HCT116 (cell line): ENCODE results near the gene LRRC4. TPM values are rescaled to one million over a fixed set of nuclear protein-coding genes. Genes with fewer than 3 reads are reported as not detected.

Experiments
- ATAC-seq: fragments of 200-7000 bp; cut with Tn5 transposase; 2 replicates; pipeline ENCODE4 v1.9.1; 2020; ENCODE audit warnings: mild to moderate bottlenecking, moderate library complexity
- BruUV-seq: library from RNA; stranded (reverse); fragments of 400-500 nt; replicated peaks from 2 replicates; lab custom pipeline; 2021; lab: Mats Ljungman, UMichigan
- CTCF ChIA-PET: fragments of 300-600 bp; sonication (Branson Sonifier 250); formaldehyde crosslinking; loops from one replicate; lab custom pipeline; 2021; ENCODE audit warnings: antibody characterized with exemption; lab: Charles Lee
- POLR2A ChIA-PET: fragments of 300-600, 350-600 bp; sonication (Branson Sonifier 250); formaldehyde crosslinking; loops from one replicate; lab custom pipeline; 2021; ENCODE audit warnings: antibody characterized with exemption; lab: Charles Lee
- RAD21 ChIA-PET, 2 experiments: fragments of 300-600 bp; sonication (Branson Sonifier 250); formaldehyde crosslinking; loops; one replicate each; lab custom pipeline; 2023; ENCODE audit warnings: low total read pairs in 2 of 2; ENCODE audit not compliant: uncharacterized antibody in 2 of 2, unreplicated experiment in 2 of 2, low non-redundant PET in 1 of 2; lab: Charles Lee
- DNase-seq: peaks from one replicate; pipeline ENCODE4 v3.0.0-alpha.2; 2010; ENCODE audit warnings: low read depth, low spot score
- H2AFZ ChIP-seq: fragments of 200-600 bp; shearing (Covaris generic), sonication (generic); 2 replicates; pipeline ENCODE4 v1.6.1; 2017; ENCODE audit warnings: low read depth, mixed run types, mixed read lengths, antibody characterized with exemption, low read length; ENCODE audit not compliant: poor library complexity, severe bottlenecking
- H3K27ac ChIP-seq: 2 replicates; pipeline ENCODE4 v1.5.1; 2012; ENCODE audit warnings: low read depth, low read length
- H3K27me3 ChIP-seq: fragments of 200-600 bp; sonication (generic); 2 replicates; pipeline ENCODE4 v1.6.1; 2016; ENCODE audit warnings: mixed run types, low read length, mixed read lengths; ENCODE audit not compliant: insufficient read depth
- H3K36me3 ChIP-seq, 2 experiments: fragments of 200-500 bp in 1 of 2; fragments of 200-600 bp in 1 of 2; sonication (Bioruptor generic) in 1 of 2; sonication (generic) in 1 of 2; 2 replicates each; pipeline versions ENCODE4 v1.5.1 to v1.6.1; 2014 to 2016; ENCODE audit warnings: low read length in 2 of 2, inconsistent platforms in 1 of 2, mixed read lengths in 1 of 2, mixed run types in 1 of 2; ENCODE audit not compliant: insufficient read depth in 2 of 2, control insufficient read depth in 1 of 2
- H3K4me1 ChIP-seq, 2 experiments: fragments of 200-600 bp in 1 of 2; sonication (generic) in 1 of 2; 2 replicates each; pipeline versions ENCODE4 v1.5.1 to v1.6.1; 2012 to 2017; ENCODE audit warnings: low read length in 2 of 2, inconsistent platforms in 1 of 2, mild to moderate bottlenecking in 1 of 2, mixed read lengths in 1 of 2, mixed run types in 1 of 2, moderate library complexity in 1 of 2; ENCODE audit not compliant: insufficient read depth in 2 of 2, control insufficient read depth in 1 of 2
- H3K4me2 ChIP-seq: fragments of 200-600 bp; sonication (generic); 2 replicates; pipeline ENCODE4 v1.6.1; 2017; ENCODE audit warnings: mixed run types, low read length, mixed read lengths
- H3K4me3 ChIP-seq, 2 experiments: fragments of 200-600 bp in 1 of 2; sonication (generic) in 1 of 2; replicated peaks in 1 of 2; 2 replicates each; pipeline ENCODE4 v1.5.1; 2011 to 2016; ENCODE audit warnings: low read length in 2 of 2, control low read depth in 1 of 2, low read depth in 1 of 2, mild to moderate bottlenecking in 1 of 2, mixed read lengths in 1 of 2, mixed run types in 1 of 2
- H3K79me2 ChIP-seq: fragments of 200-600 bp; sonication (generic); 2 replicates; pipeline ENCODE4 v1.6.1; 2017; ENCODE audit warnings: mild to moderate bottlenecking, mixed run types, low read length, moderate library complexity, mixed read lengths; ENCODE audit not compliant: insufficient read depth
- H3K9ac ChIP-seq: fragments of 200-600 bp; sonication (generic); 2 replicates; pipeline ENCODE4 v1.6.1; 2016; ENCODE audit warnings: low read length, mixed read lengths
- H3K9me2 ChIP-seq: fragments of 200-600 bp; sonication (generic), shearing (Covaris generic); 2 replicates; pipeline ENCODE4 v1.6.1; 2017; ENCODE audit warnings: mixed run types, mild to moderate bottlenecking, moderate library complexity; ENCODE audit not compliant: insufficient read depth
- H3K9me3 ChIP-seq, 2 experiments: fragments of 200-500 bp in 1 of 2; fragments of 200-600 bp in 1 of 2; sonication (Bioruptor generic) in 1 of 2; sonication (generic) in 1 of 2; 2 replicates each; pipeline ENCODE4 v1.6.1; 2014 to 2017; ENCODE audit warnings: low read length in 2 of 2, mixed read lengths in 2 of 2, inconsistent platforms in 1 of 2, low read depth in 1 of 2, mild to moderate bottlenecking in 1 of 2, mixed run types in 1 of 2, moderate library complexity in 1 of 2; ENCODE audit not compliant: control insufficient read depth in 1 of 2, insufficient read depth in 1 of 2
- H4K20me1 ChIP-seq: fragments of 200-600 bp; sonication (generic), shearing (Covaris generic); 2 replicates; pipeline ENCODE4 v1.6.1; 2017; ENCODE audit warnings: mixed run types, mild to moderate bottlenecking, moderate library complexity; ENCODE audit not compliant: insufficient read depth
- CBX3 ChIP-seq: IDR thresholded peaks from 2 replicates; pipeline ENCODE4 v1.6.1; 2012; ENCODE audit warnings: low read depth
- CEBPB ChIP-seq: IDR thresholded peaks from 2 replicates; pipeline ENCODE4 v1.6.1; 2012; ENCODE audit warnings: low read depth
- EZH2 ChIP-seq: fragments of 200-600 bp; sonication (generic); IDR thresholded peaks from 2 replicates; pipeline ENCODE4 v1.6.1; 2017; ENCODE audit warnings: antibody characterized with exemption, mixed run types
- EZH2phosphoT487 ChIP-seq: fragments of 200-600 bp; IDR thresholded peaks from 2 replicates; pipeline ENCODE4 v1.6.1; 2018; ENCODE audit warnings: antibody characterized with exemption, borderline replicate concordance
- FOSL1 ChIP-seq: IDR thresholded peaks from 2 replicates; pipeline ENCODE4 v1.6.1; 2012; ENCODE audit warnings: low read depth
- JUND ChIP-seq: IDR thresholded peaks from 2 replicates; pipeline ENCODE4 v1.6.1; 2012
- POLR2A ChIP-seq: IDR thresholded peaks from 2 replicates; pipeline ENCODE4 v1.7.0; 2011; ENCODE audit warnings: borderline replicate concordance; ENCODE audit not compliant: insufficient read depth, insufficient read length; ENCODE audit errors: extremely low read depth
- POLR2AphosphoS5 ChIP-seq: IDR thresholded peaks from 2 replicates; pipeline ENCODE4 v1.6.1; 2011; ENCODE audit warnings: mild to moderate bottlenecking, low read depth, low read length, moderate library complexity
- SIN3A ChIP-seq: IDR thresholded peaks from 2 replicates; pipeline ENCODE4 v1.6.1; 2012; ENCODE audit warnings: low read depth
- ZFX ChIP-seq: fragments of 450-650 bp; IDR thresholded peaks from 2 replicates; pipeline ENCODE4 v1.6.1; 2017
- ZNF274 ChIP-seq: fragments of 200-500 bp; sonication (Bioruptor generic); IDR thresholded peaks from 2 replicates; pipeline ENCODE4 v1.6.1; 2014; ENCODE audit warnings: mild to moderate bottlenecking, low read depth, low read length, inconsistent platforms
- intact Hi-C: fragments of 100-400 bp; cut with micrococcal nuclease; formaldehyde crosslinking; loops from 2 replicates; pipeline ENCODE4 v1.10.0; 2022
- total RNA-seq: library from RNA; stranded (reverse); gene quantifications from one replicate; pipeline ENCODE4 v1.2.1, GENCODE V29; 2021; ENCODE audit not compliant: unreplicated experiment
- TF ChIP-seq, protein P1 (sequence below): IDR thresholded peaks from 2 replicates; pipeline ENCODE4 v1.6.1; 2011; ENCODE audit warnings: mild to moderate bottlenecking, low read length, moderate library complexity; ENCODE audit not compliant: insufficient replicate concordance; ENCODE audit errors: extremely low read depth
- TF ChIP-seq, protein P2 (sequence below), 3 experiments: fragments of 200-600 bp in 1 of 3; sonication (generic) in 1 of 3; IDR thresholded peaks in 2 of 3; conservative IDR thresholded peaks in 1 of 3; 2 replicates each; pipeline ENCODE4 v1.5.1; 2012 to 2017; ENCODE audit warnings: low read depth in 2 of 3, low read length in 2 of 3, antibody characterized with exemption in 1 of 3, borderline replicate concordance in 1 of 3, control low read depth in 1 of 3, mild to moderate bottlenecking in 1 of 3, mixed read lengths in 1 of 3, mixed run types in 1 of 3, moderate library complexity in 1 of 3; ENCODE audit not compliant: insufficient read depth in 1 of 3
- TF ChIP-seq, protein P3 (sequence below): IDR thresholded peaks from 2 replicates; pipeline ENCODE4 v1.6.1; 2012

The LRRC4 gene
- total RNA-seq, 1 experiment from 2014 or later, result not detected

DNA sequence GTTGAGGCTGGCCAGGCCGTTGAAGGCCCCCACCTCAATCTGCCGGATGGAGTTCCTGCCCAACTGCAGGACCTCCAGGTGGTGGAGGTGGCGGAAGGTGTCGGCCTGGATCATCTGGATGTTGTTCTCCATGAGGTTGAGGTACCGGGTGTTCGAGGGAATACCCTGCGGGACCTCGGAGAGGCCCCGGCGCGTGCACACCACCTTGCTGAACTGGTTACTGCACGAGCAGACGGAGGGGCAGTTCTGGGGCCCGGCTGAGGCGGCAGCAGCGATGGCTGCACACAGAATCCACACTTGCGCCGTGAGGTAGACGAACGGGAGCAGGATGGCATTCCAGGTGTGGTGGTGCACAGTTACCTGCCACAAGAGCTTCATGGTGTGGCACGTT, 979 bp downstream of the LRRC4 start:
- H3K79me2 ChIP-seq, result no peaks in the 10 kb centered on the region
- no peaks in the 10 kb centered on the region for H3K27me3 ChIP-seq
- H4K20me1 ChIP-seq, result no peaks in the 10 kb centered on the region
- no peaks in the 10 kb centered on the region for H3K9me3 ChIP-seq
- no peaks in the 10 kb centered on the region for H3K36me3 ChIP-seq
- no peak overlapping the region for H2AFZ ChIP-seq
- no peaks in the 10 kb centered on the region for H3K9me2 ChIP-seq
- peaks cover 0 to 4% of the 10 kb centered on the region in 2 experiments; a peak in 1 of 4 replicates for H3K4me1 ChIP-seq
- no peak overlapping the region for H3K4me3 ChIP-seq
- ChIA-PET POLR2A (no interaction called here), RAD21 (no interaction called here), CTCF (interaction anchor here (1.7 kb wide), 1 partner anchor 11 kb away, joined by 4 read pairs; no protein-coding TSS in a partner anchor)
- no TSS peak for BruUV-seq
- no peak overlapping the region for H3K4me2 ChIP-seq
- H3K27ac ChIP-seq, result no peak overlapping the region
- no peak for DNase-seq
- TF ChIP-seq CBX3, result no peak
- TF ChIP-seq ZNF274, result no peak
- TF ChIP-seq FOSL1, result no peak
- TF ChIP-seq JUND, result no peak
- TF ChIP-seq, protein P1, sequence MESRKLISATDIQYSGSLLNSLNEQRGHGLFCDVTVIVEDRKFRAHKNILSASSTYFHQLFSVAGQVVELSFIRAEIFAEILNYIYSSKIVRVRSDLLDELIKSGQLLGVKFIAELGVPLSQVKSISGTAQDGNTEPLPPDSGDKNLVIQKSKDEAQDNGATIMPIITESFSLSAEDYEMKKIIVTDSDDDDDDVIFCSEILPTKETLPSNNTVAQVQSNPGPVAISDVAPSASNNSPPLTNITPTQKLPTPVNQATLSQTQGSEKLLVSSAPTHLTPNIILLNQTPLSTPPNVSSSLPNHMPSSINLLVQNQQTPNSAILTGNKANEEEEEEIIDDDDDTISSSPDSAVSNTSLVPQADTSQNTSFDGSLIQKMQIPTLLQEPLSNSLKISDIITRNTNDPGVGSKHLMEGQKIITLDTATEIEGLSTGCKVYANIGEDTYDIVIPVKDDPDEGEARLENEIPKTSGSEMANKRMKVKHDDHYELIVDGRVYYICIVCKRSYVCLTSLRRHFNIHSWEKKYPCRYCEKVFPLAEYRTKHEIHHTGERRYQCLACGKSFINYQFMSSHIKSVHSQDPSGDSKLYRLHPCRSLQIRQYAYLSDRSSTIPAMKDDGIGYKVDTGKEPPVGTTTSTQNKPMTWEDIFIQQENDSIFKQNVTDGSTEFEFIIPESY, result no peak
- TF ChIP-seq, all 23 proteins: peak for 0
- intact Hi-C loops, result no loop called here
- ATAC-seq, result no peak
- H3K9ac ChIP-seq, result no peak overlapping the region

DNA sequence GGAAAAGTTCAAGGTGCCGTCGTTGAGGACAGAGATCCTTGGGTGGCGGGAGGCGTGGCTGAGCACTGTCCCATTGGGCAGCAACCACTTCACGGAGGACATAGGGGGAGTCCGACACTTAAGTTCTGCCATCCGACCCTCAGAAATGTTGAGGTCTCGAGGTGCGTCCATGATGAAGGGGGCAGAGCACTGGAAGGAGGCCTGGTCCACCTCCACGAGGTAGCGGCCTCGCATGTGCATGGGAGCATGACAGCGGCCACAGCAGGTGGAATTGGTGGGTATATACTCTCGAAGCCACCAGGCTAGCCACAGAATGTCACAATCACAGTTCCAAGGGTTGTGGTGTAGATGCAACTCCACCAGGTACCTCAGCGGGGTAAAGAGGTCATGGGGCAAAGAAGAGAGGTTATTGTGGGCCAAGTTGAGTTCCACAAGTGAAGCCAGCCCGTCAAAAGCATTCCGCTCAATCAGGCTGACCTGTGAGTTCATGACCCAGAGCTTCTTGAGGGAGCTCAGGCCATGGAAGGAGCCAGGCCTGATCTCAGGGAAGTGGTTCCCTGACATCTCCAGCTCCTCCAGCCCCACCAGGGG, 1.7 kb downstream of the LRRC4 start:
- Histone ChIP-seq H2AFZ (no peak overlapping the region), H3K27ac (no peak overlapping the region), H3K9ac (no peak overlapping the region), H3K4me3 (no peak overlapping the region), H3K9me3 (no peaks in the 10 kb centered on the region), H3K36me3 (no peaks in the 10 kb centered on the region), H3K9me2 (no peaks in the 10 kb centered on the region), H3K79me2 (no peaks in the 10 kb centered on the region), H3K4me2 (no peak overlapping the region), H3K4me1 (peaks cover 0 to 11% of the 10 kb centered on the region in 2 experiments; a peak in 1 of 4 replicates), H3K27me3 (no peaks in the 10 kb centered on the region), H4K20me1 (no peaks in the 10 kb centered on the region)
- RAD21 ChIA-PET, result no interaction called here
- no TSS peak for BruUV-seq
- DNase-seq (no peak), ATAC-seq (no peak)
- intact Hi-C loops, result loop anchor here (10.0 kb wide), 1 partner anchor 325 kb away; no protein-coding TSS in a partner anchor
- POLR2A ChIA-PET, result no interaction called here
- CTCF ChIA-PET, result interaction anchor here (1.7 kb wide), 1 partner anchor 10 kb away, joined by 4 read pairs; no protein-coding TSS in a partner anchor
- TF ChIP-seq EZH2 (no peak), ZNF274 (no peak), POLR2AphosphoS5 (no peak), EZH2phosphoT487 (no peak), POLR2A (no peak), ZFX (no peak), CEBPB (no peak), SIN3A (no peak)
- TF ChIP-seq, protein P2, sequence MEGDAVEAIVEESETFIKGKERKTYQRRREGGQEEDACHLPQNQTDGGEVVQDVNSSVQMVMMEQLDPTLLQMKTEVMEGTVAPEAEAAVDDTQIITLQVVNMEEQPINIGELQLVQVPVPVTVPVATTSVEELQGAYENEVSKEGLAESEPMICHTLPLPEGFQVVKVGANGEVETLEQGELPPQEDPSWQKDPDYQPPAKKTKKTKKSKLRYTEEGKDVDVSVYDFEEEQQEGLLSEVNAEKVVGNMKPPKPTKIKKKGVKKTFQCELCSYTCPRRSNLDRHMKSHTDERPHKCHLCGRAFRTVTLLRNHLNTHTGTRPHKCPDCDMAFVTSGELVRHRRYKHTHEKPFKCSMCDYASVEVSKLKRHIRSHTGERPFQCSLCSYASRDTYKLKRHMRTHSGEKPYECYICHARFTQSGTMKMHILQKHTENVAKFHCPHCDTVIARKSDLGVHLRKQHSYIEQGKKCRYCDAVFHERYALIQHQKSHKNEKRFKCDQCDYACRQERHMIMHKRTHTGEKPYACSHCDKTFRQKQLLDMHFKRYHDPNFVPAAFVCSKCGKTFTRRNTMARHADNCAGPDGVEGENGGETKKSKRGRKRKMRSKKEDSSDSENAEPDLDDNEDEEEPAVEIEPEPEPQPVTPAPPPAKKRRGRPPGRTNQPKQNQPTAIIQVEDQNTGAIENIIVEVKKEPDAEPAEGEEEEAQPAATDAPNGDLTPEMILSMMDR (IDR thresholded peaks at IDR 0.05 in 2 of 3, conservative IDR thresholded peaks at IDR 0.05 in 1 of 3; ENCODE audit: borderline replicate concordance in 1 of 3, insufficient read depth in 1 of 3, low read depth in 2 of 3, low read length in 2 of 3), result no peak
- TF ChIP-seq, protein P3, sequence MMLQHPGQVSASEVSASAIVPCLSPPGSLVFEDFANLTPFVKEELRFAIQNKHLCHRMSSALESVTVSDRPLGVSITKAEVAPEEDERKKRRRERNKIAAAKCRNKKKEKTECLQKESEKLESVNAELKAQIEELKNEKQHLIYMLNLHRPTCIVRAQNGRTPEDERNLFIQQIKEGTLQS, result no peak
- TF ChIP-seq, protein P1, result no peak
